Duodenal mucosa (tissue), 2 donors: ENCODE measurements around the gene ASXL1.
"Not testable (repeated sequence)": the region's sequence is repeated elsewhere in the genome, so short reads cannot be mapped to it uniquely, and the experiment has no call there.

Experiments
- H3K27ac ChIP-seq: one replicate; pipeline ENCODE4 v1.7.0; 2013; ENCODE audit warnings: low read depth, low read length
- H3K27me3 ChIP-seq, 2 donors: one replicate each; pipeline ENCODE4 v1.7.0; 2013; ENCODE audit warnings: low read length in 2 of 2, control low read depth in 1 of 2; ENCODE audit not compliant: insufficient read depth in 2 of 2, control insufficient read depth in 1 of 2
- H3K36me3 ChIP-seq, 2 donors: one replicate each; pipeline ENCODE4 v1.7.0; 2013; ENCODE audit warnings: low read length in 2 of 2, control low read depth in 1 of 2; ENCODE audit not compliant: insufficient read depth in 2 of 2, control insufficient read depth in 1 of 2
- H3K4me1 ChIP-seq, 2 donors: one replicate each; pipeline ENCODE4 v1.7.0; 2013; ENCODE audit warnings: low read length in 2 of 2, control low read depth in 1 of 2; ENCODE audit not compliant: insufficient read depth in 2 of 2, control insufficient read depth in 1 of 2
- H3K4me3 ChIP-seq, 2 donors: one replicate each; pipeline ENCODE4 v1.7.0; 2013; ENCODE audit warnings: low read length in 2 of 2, low read depth in 1 of 2
- H3K9ac ChIP-seq, 2 donors: one replicate each; pipeline ENCODE4 v1.7.0; 2013; ENCODE audit warnings: low read length in 2 of 2, low read depth in 1 of 2
- H3K9me3 ChIP-seq, 2 donors: one replicate each; pipeline ENCODE4 v1.7.0; 2013; ENCODE audit warnings: low read length in 2 of 2, control low read depth in 1 of 2; ENCODE audit not compliant: control insufficient read depth in 1 of 2

The ASXL1 gene

DNA sequence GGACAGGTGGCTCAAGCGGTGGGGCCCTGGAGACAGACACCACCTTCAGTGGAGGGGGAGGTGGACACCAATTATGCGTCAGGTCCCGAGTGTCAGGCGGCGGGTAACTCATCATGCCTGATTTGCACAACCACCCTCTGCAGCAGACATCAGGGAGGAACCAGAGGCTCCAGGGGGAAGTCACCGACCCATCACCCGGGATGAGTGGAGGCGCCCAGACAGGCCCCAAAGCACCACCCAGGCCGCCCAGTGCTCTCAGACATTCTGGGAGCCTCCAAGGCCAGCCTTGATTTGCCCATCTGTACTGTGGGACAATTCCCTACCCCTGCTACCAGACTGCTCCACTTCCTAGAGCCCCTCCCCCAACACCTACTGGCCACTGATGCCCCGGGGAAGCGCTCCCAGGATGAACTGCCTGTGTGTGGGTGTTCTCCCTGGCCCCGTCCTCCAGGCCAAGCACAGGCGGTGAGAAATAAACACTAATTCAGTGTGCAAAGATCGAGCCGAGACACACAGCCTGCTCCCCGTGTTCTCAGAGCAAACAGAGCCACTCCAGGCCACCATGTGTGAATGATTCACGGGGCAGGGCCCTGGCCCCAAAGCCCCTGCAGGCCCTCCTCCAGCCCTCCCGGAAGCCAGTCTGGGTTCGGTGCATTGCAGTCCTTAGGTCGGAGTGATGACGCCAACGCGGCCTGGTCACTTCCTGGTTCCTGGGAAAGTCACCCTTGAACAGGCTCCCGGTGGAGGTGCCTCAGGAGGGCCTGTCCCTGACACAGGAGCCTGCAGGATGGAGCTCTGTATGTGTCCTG, 107.2 kb downstream of the ASXL1 start:
- Histone ChIP-seq H3K27me3 (no peaks in the 10 kb centered on the region), H3K9ac (peak overlapping the region; percentile 26 to 73), H3K36me3 (peaks cover 6 to 12% of the 10 kb centered on the region in 2 donors), H3K27ac (peak overlapping the region; percentile 80), H3K4me1 (peaks cover 61 to 76% of the 10 kb centered on the region in 2 donors), H3K4me3 (peak overlapping the region in 1 of 2 donors; percentile 1), H3K9me3 (no peaks in the 10 kb centered on the region)

DNA sequence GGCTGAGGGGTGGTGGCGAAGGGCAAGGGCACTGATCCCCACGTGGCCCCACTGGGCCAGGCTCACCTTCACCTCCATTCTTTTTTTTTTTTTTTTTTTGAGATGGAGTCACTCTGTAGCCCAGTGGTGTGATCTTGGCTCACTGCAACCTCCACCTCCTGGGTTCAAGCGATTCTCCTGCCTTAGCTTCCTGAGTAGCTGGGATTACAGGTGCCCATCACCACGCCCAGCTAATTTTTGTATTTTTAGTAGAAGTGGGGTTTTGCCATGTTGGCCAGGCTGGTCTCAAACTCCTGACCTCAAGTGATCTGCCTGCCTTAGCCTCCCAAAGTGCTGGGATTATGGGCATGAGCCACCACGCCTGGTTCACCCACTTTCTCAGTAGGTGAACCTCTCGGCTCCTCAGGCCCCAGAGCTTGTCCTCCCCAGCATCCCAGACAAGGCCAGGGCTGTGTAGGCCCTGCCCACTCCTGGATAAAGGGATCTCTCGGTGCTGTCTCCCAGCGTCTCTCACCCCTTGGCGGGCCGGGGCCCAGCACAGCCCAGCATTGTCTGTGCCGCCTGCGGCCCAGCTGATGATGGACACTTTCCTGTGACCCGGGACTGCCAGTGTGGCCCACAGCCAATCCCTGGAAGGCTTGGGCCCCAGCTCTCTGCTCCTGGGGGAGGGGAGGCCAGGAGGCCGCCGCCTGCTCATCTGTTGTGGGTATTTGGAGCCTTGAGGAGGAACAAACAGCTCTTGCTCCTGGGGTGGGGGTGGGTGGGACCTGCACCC, 108.0 kb downstream of the ASXL1 start:
- peak overlapping the region; percentile 26 to 43 for H3K9ac ChIP-seq
- H3K4me1 ChIP-seq, result peaks cover 69 to 84% of the 10 kb centered on the region in 2 donors
- H3K4me3 ChIP-seq, result peak overlapping the region in 1 of 2 donors; percentile 1
- H3K27me3 ChIP-seq, H3K36me3 ChIP-seq, H3K9me3 ChIP-seq: not testable (repeated sequence)
- H3K27ac ChIP-seq, result peak overlapping the region; percentile 80

DNA sequence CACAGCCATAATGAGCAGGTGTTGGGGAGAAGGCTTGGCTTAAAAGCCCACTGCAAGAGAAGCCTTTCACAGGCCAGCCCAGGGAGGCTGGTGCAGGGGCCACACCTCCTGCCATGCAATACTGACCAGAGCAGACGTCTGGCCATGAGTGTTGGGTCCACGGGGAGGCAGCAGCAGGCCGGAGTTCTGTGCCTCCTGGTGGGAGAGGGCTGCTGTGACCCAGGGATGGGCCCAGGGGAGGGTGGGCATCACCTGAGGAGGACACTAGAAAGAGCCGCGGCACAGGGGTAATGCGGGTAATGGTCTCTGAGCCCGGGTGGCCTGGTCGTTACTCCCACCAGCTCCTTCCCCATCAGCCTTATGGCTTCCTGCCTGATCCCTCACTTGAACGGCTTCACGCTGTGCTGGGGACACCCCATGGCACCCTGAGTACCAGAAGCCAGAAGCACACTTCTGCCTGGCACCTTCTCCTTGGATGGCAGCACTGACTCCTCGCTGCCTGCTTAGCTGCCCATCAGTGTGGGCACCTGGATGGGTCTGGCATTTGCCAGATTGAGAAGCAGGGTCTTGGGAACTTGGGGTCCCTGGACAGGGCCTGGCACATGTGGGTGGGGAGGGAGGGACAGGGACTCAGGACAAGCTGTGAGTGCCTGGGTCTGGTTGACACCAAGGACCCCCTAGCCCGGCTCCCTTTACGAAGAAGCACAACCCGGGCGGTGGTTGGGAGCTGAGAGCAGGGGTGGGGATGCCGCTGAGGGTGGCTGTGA, 108.8 kb downstream of the ASXL1 start:
- Histone ChIP-seq H3K36me3 (peaks cover 9 to 11% of the 10 kb centered on the region in 2 donors), H3K4me3 (no peak overlapping the region), H3K27me3 (no peaks in the 10 kb centered on the region), H3K27ac (peak overlapping the region; percentile 75), H3K9ac (peak overlapping the region; percentile 19 to 43), H3K9me3 (no peaks in the 10 kb centered on the region), H3K4me1 (peaks cover 74 to 90% of the 10 kb centered on the region in 2 donors)

DNA sequence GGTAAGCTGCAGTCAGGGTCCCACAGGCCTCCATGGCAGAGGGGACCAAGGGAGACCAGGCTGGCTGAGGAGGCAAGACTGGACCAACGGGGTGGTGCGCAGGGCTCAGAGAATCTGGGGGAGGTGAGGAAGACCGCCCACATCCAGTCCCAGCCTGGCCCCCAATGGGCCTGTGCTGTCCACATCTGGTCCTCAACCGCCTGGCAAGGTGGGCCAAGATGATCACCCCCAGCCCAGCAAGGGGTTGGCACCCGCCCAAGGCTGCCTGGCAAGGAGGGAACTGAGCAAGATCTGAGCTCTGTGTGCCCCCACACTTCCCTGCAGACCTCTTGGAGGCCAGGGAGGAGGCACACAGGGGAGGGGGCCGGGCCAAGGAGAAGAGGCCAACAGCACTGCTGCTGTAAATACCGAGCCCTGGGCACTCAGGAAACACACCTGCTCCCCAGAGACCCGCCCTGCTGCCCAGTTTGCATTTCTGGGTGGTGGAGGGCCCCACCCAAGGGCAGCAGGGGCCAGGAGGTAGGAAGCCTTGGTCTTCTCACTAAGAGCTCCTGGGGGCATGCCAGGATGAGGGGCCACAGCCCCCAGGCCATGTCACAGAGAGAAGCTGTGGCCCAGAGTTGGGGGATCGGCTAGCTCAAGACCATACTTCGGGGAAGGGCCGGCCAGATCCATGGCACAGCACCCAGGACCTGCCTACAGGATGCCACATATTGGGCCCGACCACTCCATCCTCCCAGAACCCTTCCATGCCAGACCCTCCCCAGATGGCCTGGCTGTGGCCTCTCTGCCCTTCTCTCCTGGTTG, 109.6 kb downstream of the ASXL1 start:
- Histone ChIP-seq H3K9ac (peak overlapping the region; percentile 15 to 19), H3K27ac (peak overlapping the region; percentile 75), H3K4me3 (no peak overlapping the region), H3K9me3 (no peaks in the 10 kb centered on the region), H3K36me3 (peaks cover 14 to 16% of the 10 kb centered on the region in 2 donors), H3K4me1 (peaks cover 76 to 92% of the 10 kb centered on the region in 2 donors), H3K27me3 (no peaks in the 10 kb centered on the region)

DNA sequence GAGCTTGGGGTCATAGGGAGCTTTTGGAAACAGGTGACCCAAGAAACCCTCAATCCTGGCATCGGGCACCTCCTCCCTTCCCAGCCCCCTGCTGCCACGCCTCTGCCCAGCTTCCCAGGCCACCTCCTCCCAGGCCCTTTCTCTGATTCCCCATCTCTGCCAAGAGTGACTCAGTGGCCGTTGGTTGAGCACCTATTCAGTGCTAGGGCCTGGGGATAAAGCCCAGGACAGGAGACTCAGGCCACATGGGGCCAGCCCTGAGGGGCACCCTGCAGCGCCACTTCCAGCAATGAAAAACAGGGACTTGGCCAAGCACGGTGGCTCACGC, 110.1 kb downstream of the ASXL1 start:
- no peak overlapping the region for H3K4me3 ChIP-seq
- H3K36me3 ChIP-seq, result peaks cover 14 to 19% of the 10 kb centered on the region in 2 donors
- peak overlapping the region; percentile 17 for H3K27ac ChIP-seq
- no peaks in the 10 kb centered on the region for H3K27me3 ChIP-seq
- H3K9ac ChIP-seq, result peak overlapping the region; percentile 15 to 19
- H3K9me3 ChIP-seq, result no peaks in the 10 kb centered on the region
- H3K4me1 ChIP-seq, result peaks cover 77 to 92% of the 10 kb centered on the region in 2 donors

DNA sequence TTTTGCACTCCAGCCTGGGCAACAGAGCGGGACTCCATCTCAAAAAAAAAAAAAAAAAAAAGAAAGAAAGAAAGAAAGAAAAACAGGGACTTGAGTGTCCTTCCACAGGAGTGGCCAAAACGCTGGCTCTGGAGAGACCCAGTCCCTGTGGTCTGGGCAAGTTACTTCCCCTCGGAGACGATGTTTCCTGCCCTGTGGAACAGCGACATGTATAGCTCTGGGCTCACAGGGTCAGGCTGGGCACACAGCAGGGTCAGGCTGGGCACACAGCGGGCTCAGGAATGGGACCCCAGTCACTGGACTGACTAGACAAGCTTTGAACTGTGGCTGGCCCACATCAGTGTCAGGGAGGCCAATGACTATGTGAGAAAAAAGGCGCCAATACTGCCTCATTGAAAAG, 110.7 kb downstream of the ASXL1 start:
- H3K36me3 ChIP-seq, result peaks cover 14 to 19% of the 10 kb centered on the region in 2 donors
- no peak overlapping the region for H3K9ac ChIP-seq
- H3K9me3 ChIP-seq, result no peaks in the 10 kb centered on the region
- H3K27ac ChIP-seq, result peak overlapping the region; percentile 20
- H3K4me3 ChIP-seq, result no peak overlapping the region
- peaks cover 77 to 92% of the 10 kb centered on the region in 2 donors for H3K4me1 ChIP-seq
- no peaks in the 10 kb centered on the region for H3K27me3 ChIP-seq

DNA sequence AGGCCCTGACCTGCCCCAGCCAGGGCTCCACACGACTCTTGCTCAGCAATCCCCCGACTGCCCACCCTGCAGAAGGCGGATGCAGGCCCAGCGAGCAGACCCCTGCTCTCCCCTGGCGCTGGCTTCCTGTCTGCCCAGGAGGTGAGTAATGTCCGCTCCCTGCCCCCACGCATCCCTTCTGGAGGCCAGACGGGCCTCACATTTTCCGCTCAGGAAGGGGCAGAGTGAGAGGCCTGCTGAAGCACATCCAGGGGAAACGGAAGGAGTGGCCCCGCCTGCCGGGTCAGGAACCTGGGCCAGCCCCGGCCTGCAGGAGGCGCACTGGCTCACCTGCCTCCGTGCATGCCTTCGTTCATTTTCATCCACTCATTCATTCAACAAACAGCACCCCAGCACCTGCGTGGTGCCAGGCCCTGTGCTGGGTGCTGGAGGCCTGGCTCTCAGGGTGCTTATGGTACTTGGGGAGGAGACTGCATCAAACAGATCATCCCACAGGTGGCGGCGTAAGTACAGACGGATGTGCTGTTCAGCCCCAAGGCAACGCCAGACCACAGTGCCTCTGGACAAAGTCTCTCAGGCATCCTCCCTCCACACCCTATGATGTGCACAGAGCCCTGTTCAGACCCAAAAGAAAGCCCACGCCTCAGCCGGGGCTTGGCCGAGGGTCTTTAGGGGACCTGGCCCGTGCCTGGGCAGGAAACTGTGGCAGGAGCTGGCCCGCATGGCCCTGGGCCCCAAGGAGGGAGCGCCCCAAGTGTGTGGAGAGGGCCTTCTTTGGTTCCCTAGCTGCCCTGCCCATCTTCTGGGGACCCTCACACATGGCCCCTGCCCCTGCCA, 112.1 kb downstream of the ASXL1 start:
- Histone ChIP-seq H3K4me1 (peaks cover 77 to 91% of the 10 kb centered on the region in 2 donors), H3K27me3 (no peaks in the 10 kb centered on the region), H3K9me3 (no peaks in the 10 kb centered on the region), H3K36me3 (peaks cover 14 to 19% of the 10 kb centered on the region in 2 donors), H3K27ac (peak overlapping the region; percentile 42), H3K9ac (no peak overlapping the region), H3K4me3 (no peak overlapping the region)

DNA sequence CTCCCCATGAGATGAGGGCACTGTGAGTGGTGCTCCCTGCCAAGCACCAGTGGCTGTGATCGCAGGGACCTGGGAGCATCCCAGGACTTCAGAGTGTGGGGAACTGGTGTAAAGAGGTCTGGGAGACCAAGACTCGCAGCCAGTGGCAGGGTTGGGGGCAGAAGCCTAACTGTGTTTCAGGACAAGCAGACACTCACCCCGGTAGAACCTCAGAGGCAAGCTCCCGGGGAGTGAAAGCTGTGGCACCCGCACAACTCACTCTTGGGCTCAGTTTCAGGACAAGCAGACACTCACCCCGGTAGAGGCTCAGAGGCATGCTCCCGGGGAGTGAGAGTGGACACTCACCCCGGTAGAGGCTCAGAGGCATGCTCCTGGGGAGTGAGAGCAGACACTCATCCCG, 112.8 kb downstream of the ASXL1 start:
- no peaks in the 10 kb centered on the region for H3K9me3 ChIP-seq
- peaks cover 14 to 19% of the 10 kb centered on the region in 2 donors for H3K36me3 ChIP-seq
- no peaks in the 10 kb centered on the region for H3K27me3 ChIP-seq
- peaks cover 75 to 89% of the 10 kb centered on the region in 2 donors for H3K4me1 ChIP-seq
- no peak overlapping the region for H3K27ac ChIP-seq
- no peak overlapping the region for H3K9ac ChIP-seq
- H3K4me3 ChIP-seq, result no peak overlapping the region
